B cell (primary cell): ENCODE results near the gene DCLK1. TPM values are rescaled to one million over a fixed set of nuclear protein-coding genes. Genes with fewer than 3 reads are reported as not detected.

Source experiments
- ATAC-seq: fragments of 200-7000 bp; cut with Tn5 transposase; one replicate; pipeline ENCODE4 v1.10.0; 2021; ENCODE audit warnings: low read depth, mild to moderate bottlenecking, moderate number of reproducible peaks, moderate library complexity
- CTCF ChIA-PET: fragments of 350-600 bp; sonication (Branson Sonifier 250); formaldehyde crosslinking; loops from one replicate; lab custom pipeline; 2021; ENCODE audit warnings: antibody characterized with exemption, inconsistent platforms; lab: Charles Lee
- POLR2A ChIA-PET: fragments of 350-600 bp; sonication (Branson Sonifier 250); formaldehyde crosslinking; loops from one replicate; lab custom pipeline; 2021; ENCODE audit warnings: antibody characterized with exemption; lab: Charles Lee
- DNase-seq: peaks from one replicate; pipeline ENCODE4 v3.0.0; 2013
- H2AFZ ChIP-seq: 2 replicates; pipeline ENCODE4 v1.6.1; 2012; ENCODE audit warnings: mild to moderate bottlenecking, low read depth, low read length; ENCODE audit not compliant: insufficient read depth, poor library complexity, severe bottlenecking
- H3K27ac ChIP-seq, 2 donors: 1 replicate in 1 of 2; 2 replicates in 1 of 2; pipeline ENCODE4 v1.5.1; 2012 to 2013; ENCODE audit warnings: low read length in 2 of 2, mild to moderate bottlenecking in 2 of 2, moderate library complexity in 1 of 2
- H3K27me3 ChIP-seq, 4 experiments: fragments of 200-600 bp in 1 of 4; sonication (generic) in 1 of 4; replicated peaks in 1 of 4; 1 replicate in 2 of 4; 2 replicates in 2 of 4; pipeline versions ENCODE4 v1.6.1 to v1.7.0; 2013 to 2016; ENCODE audit warnings: low read length in 3 of 4, mild to moderate bottlenecking in 2 of 4, mixed read lengths in 1 of 4, moderate library complexity in 1 of 4; ENCODE audit not compliant: insufficient read depth in 4 of 4, control insufficient read depth in 3 of 4; ENCODE audit errors: control extremely low read depth in 1 of 4
- H3K36me3 ChIP-seq, 2 experiments: replicated peaks in 1 of 2; 1 replicate in 1 of 2; 2 replicates in 1 of 2; pipeline versions ENCODE4 v1.6.1 to v1.7.1; 2013; ENCODE audit warnings: low read length in 1 of 2; ENCODE audit not compliant: insufficient read depth in 2 of 2, control insufficient read depth in 1 of 2; ENCODE audit errors: control extremely low read depth in 1 of 2, extremely low read depth in 1 of 2
- H3K4me1 ChIP-seq, 2 donors: fragments of 200-600 bp in 1 of 2; sonication (generic) in 1 of 2; 1 replicate in 1 of 2; 2 replicates in 1 of 2; pipeline versions ENCODE4 v1.5.1 to v1.6.1; 2013 to 2017; ENCODE audit warnings: low read length in 2 of 2; ENCODE audit not compliant: control insufficient read depth in 2 of 2, insufficient read depth in 2 of 2
- H3K4me2 ChIP-seq: replicated peaks from 2 replicates; pipeline ENCODE3; 2012; ENCODE audit warnings: mild to moderate bottlenecking, low read depth, low read length; ENCODE audit not compliant: poor library complexity, severe bottlenecking
- H3K4me3 ChIP-seq, 5 experiments: fragments of 200-600 bp in 1 of 5; sonication (generic) in 1 of 5; 1 replicate in 3 of 5; 2 replicates in 2 of 5; pipeline versions ENCODE4 v1.5.1 to v1.7.0; 2011 to 2016; ENCODE audit warnings: low read length in 4 of 5, mild to moderate bottlenecking in 4 of 5, low read depth in 2 of 5, control low read depth in 1 of 5, moderate library complexity in 1 of 5; ENCODE audit not compliant: insufficient read depth in 1 of 5; ENCODE audit errors: control extremely low read depth in 1 of 5, extremely low read depth in 1 of 5
- H3K79me2 ChIP-seq: fragments of 200-600 bp; sonication (generic); one replicate; pipeline ENCODE4 v1.6.0; 2016; ENCODE audit warnings: low read length; ENCODE audit not compliant: control insufficient read depth, insufficient read depth
- H3K9ac ChIP-seq: fragments of 200-600 bp; sonication (generic); 2 replicates; pipeline ENCODE4 v1.6.1; 2017; ENCODE audit warnings: mild to moderate bottlenecking, low read length, moderate library complexity
- H3K9me3 ChIP-seq, 3 donors: one replicate each; pipeline versions ENCODE4 v1.6.1 to v1.7.1; 2013; ENCODE audit warnings: low read length in 2 of 3; ENCODE audit not compliant: control insufficient read depth in 2 of 3, insufficient read depth in 1 of 3; ENCODE audit errors: control extremely low read depth in 1 of 3
- H4K20me1 ChIP-seq: 2 replicates; pipeline ENCODE4 v1.6.0; 2012; ENCODE audit warnings: mild to moderate bottlenecking, low read length; ENCODE audit not compliant: insufficient read depth, control insufficient read depth, poor library complexity, severe bottlenecking
- H3K27ac Mint-ChIP-seq: one replicate; pipeline ENCODE4 v1.8.0; 2021; ENCODE audit warnings: mixed read lengths
- H3K27me3 Mint-ChIP-seq: one replicate; pipeline ENCODE4 v1.8.0; 2021; ENCODE audit warnings: mixed read lengths
- H3K4me1 Mint-ChIP-seq: one replicate; pipeline ENCODE4 v1.8.0; 2021; ENCODE audit warnings: mixed read lengths
- H3K4me3 Mint-ChIP-seq: one replicate; pipeline ENCODE4 v1.8.0; 2021; ENCODE audit warnings: mixed read lengths
- H3K9me3 Mint-ChIP-seq: one replicate; pipeline ENCODE4 v1.8.0; 2022; ENCODE audit warnings: mixed read lengths; ENCODE audit not compliant: insufficient read depth
- EZH2 ChIP-seq: IDR thresholded peaks from 2 replicates; pipeline ENCODE4 v1.6.1; 2012; ENCODE audit warnings: borderline replicate concordance, low read depth, mild to moderate bottlenecking, moderate library complexity, low read length; ENCODE audit not compliant: insufficient read depth, poor library complexity, severe bottlenecking
- WGBS: methylation state at CpG from one replicate; pipeline ENCODE4 v1.1.5; 2013; ENCODE audit warnings: missing lambda C conversion rate; ENCODE audit not compliant: insufficient coverage; 5-methylcytosine and 5-hydroxymethylcytosine counted together
- intact Hi-C: fragments of 100-400 bp; cut with micrococcal nuclease; formaldehyde crosslinking; loops from one replicate; pipeline ENCODE4 v1.10.0; 2022
- polyA plus RNA-seq: library from polyadenylated mRNA; depleted of rRNA; stranded (reverse); fragments of >200 nt; gene quantifications from 2 replicates; pipeline ENCODE4 v1.2.3, GENCODE V29; 2012
- total RNA-seq, 2 donors: library from RNA; stranded (reverse); fragments of 120-200 nt in 1 of 2; gene quantifications; 1 replicate in 1 of 2; 2 replicates in 1 of 2; pipeline versions ENCODE4 v1.2.3 to v1.2.4, GENCODE V29; 2013 to 2022
- TF ChIP-seq, protein P1 (sequence below): fragments of 200-600 bp; IDR thresholded peaks from one replicate; pipeline ENCODE4 v1.8.0; 2022; ENCODE audit warnings: antibody characterized with exemption, mild to moderate bottlenecking

The DCLK1 gene
- total and polyA plus RNA-seq, 2 donors (not counting 1 experiment from before 2014, with no cell fraction given) = not detected

DNA sequence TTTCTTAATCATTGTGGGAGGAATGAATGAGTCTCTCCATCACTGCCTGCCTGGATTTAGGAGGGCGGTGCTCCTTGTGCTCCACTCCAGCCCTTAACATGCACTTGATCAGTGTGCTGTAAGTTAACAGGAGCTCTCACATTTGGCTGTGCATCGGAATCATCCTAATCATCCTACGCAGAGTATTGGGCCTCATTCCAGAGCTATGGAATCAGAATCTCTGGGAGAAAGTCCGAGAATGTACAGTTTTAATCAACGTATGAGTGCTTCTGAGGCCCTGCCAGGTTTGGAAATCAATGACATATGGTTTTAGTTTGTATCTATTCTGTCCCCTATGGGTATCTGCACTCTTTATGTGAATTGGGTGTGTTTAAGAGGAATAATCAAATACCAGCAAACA, 34.9 kb upstream of the DCLK1 start:
- CTCF ChIA-PET = no interaction called here
- POLR2A ChIA-PET = no interaction called here
- Histone ChIP-seq H3K36me3 (no peaks in the 10 kb centered on the region), H3K79me2 (no peaks in the 10 kb centered on the region), H3K4me2 (no peak overlapping the region), H3K9ac (no peak overlapping the region), H4K20me1 (no peaks in the 10 kb centered on the region), H3K4me1 (no peaks in the 10 kb centered on the region), H3K9me3 (no peaks in the 10 kb centered on the region), H3K27me3 (no peaks in the 10 kb centered on the region), H3K27ac (no peak overlapping the region), H2AFZ (no peak overlapping the region), H3K4me3 (no peak overlapping the region)
- no peak overlapping the region for H3K27ac Mint-ChIP-seq
- H3K4me1 Mint-ChIP-seq = no peaks in the 10 kb centered on the region
- DNase-seq = no peak
- intact Hi-C loops = no loop called here
- no peaks in the 10 kb centered on the region for H3K9me3 Mint-ChIP-seq
- WGBS = 60% methylated on average over 2 of the region's 5 CpGs
- H3K27me3 Mint-ChIP-seq = no peaks in the 10 kb centered on the region
- no peak overlapping the region for H3K4me3 Mint-ChIP-seq
- ATAC-seq = no peak
- TF ChIP-seq, protein P1, sequence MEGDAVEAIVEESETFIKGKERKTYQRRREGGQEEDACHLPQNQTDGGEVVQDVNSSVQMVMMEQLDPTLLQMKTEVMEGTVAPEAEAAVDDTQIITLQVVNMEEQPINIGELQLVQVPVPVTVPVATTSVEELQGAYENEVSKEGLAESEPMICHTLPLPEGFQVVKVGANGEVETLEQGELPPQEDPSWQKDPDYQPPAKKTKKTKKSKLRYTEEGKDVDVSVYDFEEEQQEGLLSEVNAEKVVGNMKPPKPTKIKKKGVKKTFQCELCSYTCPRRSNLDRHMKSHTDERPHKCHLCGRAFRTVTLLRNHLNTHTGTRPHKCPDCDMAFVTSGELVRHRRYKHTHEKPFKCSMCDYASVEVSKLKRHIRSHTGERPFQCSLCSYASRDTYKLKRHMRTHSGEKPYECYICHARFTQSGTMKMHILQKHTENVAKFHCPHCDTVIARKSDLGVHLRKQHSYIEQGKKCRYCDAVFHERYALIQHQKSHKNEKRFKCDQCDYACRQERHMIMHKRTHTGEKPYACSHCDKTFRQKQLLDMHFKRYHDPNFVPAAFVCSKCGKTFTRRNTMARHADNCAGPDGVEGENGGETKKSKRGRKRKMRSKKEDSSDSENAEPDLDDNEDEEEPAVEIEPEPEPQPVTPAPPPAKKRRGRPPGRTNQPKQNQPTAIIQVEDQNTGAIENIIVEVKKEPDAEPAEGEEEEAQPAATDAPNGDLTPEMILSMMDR = no peak
- no peak for TF ChIP-seq EZH2

DNA sequence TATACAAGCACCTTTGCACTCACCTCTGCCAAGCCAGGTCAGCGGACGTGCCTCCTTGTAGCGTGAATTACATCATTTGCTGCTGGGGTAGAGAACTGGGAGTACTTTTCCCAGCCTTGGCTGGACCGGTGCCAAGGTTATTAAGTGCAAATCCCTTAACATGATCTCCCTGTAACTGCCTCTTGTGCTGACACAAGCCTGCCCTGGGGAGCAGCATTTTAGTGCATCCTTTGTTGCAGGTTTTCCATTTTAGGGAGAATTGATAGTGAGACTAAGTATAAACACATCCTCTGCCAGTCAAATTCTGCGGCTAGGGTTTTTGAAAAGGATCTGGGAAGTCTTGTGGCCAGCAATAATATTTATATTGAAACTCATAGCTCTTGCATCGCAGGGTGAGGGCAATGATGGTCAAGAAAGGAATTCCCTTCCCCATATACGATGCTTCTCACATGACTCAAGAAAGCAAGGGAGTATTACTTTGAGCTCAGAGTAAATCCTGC, 32.7 kb upstream of the DCLK1 start:
- DNase-seq (no peak), ATAC-seq (no peak)
- Histone ChIP-seq H3K36me3 (no peaks in the 10 kb centered on the region), H4K20me1 (no peaks in the 10 kb centered on the region), H3K9ac (no peak overlapping the region), H3K79me2 (no peaks in the 10 kb centered on the region), H3K4me3 (no peak overlapping the region), H3K27ac (no peak overlapping the region), H3K4me2 (no peak overlapping the region), H3K9me3 (no peaks in the 10 kb centered on the region), H3K4me1 (no peaks in the 10 kb centered on the region), H2AFZ (no peak overlapping the region), H3K27me3 (no peaks in the 10 kb centered on the region)
- Mint-ChIP-seq H3K4me1 (no peaks in the 10 kb centered on the region), H3K27me3 (no peaks in the 10 kb centered on the region), H3K4me3 (no peak overlapping the region), H3K9me3 (no peaks in the 10 kb centered on the region), H3K27ac (no peak overlapping the region)
- intact Hi-C loops = no loop called here
- ChIA-PET CTCF (no interaction called here), POLR2A (no interaction called here)
- TF ChIP-seq, protein P1 = no peak
- no peak for TF ChIP-seq EZH2
- 83% methylated on average over 1 of the region's 7 CpGs for WGBS
